ENCODE data around the gene NELL1.

DNA sequence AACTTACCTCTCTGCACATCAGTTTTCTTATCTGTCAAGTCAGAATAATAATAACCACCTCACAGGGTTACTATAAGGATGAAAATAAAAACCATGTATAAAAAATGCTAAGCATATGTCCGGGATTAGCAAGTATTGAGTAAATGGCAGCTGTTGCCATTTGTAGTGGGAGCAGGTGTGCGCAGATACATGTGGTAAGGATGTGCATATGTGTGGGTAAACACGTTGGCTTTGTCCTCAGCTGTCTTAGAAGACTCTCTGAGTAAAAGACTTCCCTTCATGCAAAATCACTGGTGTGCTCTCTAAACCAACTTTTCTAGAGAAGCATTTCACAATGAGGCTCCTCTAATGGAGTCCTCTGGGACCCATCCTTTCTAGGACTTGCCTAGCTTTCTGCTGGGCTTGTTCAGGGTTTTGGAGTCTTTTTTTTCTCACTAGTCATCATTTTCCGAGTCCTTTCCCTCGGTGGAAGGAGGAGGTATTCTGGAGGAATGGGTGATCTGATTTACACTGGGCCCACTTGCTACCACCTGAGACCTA, 62.4 kb downstream of the NELL1 start:
- TF ChIP-seq, protein P1, sequence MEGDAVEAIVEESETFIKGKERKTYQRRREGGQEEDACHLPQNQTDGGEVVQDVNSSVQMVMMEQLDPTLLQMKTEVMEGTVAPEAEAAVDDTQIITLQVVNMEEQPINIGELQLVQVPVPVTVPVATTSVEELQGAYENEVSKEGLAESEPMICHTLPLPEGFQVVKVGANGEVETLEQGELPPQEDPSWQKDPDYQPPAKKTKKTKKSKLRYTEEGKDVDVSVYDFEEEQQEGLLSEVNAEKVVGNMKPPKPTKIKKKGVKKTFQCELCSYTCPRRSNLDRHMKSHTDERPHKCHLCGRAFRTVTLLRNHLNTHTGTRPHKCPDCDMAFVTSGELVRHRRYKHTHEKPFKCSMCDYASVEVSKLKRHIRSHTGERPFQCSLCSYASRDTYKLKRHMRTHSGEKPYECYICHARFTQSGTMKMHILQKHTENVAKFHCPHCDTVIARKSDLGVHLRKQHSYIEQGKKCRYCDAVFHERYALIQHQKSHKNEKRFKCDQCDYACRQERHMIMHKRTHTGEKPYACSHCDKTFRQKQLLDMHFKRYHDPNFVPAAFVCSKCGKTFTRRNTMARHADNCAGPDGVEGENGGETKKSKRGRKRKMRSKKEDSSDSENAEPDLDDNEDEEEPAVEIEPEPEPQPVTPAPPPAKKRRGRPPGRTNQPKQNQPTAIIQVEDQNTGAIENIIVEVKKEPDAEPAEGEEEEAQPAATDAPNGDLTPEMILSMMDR (conservative IDR thresholded peaks at IDR 0.05 in 1 of 2, IDR thresholded peaks at IDR 0.05 in 1 of 2; ENCODE audit: low read depth in 1 of 2, low read length in 2 of 2) = no peak
- TF ChIP-seq EZH2 (IDR thresholded peaks at IDR 0.05; ENCODE audit: low read length, missing control alignments) = no peak
